Panc1 (cell line): ENCODE data around the gene C10orf88.

Experiments
- CTCF ChIP-seq: fragments of 450-650 bp; IDR thresholded peaks from 2 replicates; pipeline ENCODE4 v1.5.1; 2017; ENCODE audit warnings: mild to moderate bottlenecking
- TCF7L2 ChIP-seq: IDR thresholded peaks from 2 replicates; pipeline ENCODE4 v1.6.1; 2011; ENCODE audit warnings: mild to moderate bottlenecking, low read depth, low read length, inconsistent platforms

- no peak for TF ChIP-seq TCF7L2
- no peak for TF ChIP-seq CTCF
Observed at GRCh38 chr10:122990278-122990677, 36.3 kb upstream of the C10orf88 start.
